NCI-H345 treated with DMSO at 0.1 percent for 48 hours (cell line): ENCODE data around the gene FOXF2.

ENCODE experiments used
- DNase-seq: peaks from one replicate; lab custom pipeline; 2025; ENCODE audit not compliant: unreplicated experiment; lab: John Stamatoyannopoulos, UW

FOXF2 gene

DNA sequence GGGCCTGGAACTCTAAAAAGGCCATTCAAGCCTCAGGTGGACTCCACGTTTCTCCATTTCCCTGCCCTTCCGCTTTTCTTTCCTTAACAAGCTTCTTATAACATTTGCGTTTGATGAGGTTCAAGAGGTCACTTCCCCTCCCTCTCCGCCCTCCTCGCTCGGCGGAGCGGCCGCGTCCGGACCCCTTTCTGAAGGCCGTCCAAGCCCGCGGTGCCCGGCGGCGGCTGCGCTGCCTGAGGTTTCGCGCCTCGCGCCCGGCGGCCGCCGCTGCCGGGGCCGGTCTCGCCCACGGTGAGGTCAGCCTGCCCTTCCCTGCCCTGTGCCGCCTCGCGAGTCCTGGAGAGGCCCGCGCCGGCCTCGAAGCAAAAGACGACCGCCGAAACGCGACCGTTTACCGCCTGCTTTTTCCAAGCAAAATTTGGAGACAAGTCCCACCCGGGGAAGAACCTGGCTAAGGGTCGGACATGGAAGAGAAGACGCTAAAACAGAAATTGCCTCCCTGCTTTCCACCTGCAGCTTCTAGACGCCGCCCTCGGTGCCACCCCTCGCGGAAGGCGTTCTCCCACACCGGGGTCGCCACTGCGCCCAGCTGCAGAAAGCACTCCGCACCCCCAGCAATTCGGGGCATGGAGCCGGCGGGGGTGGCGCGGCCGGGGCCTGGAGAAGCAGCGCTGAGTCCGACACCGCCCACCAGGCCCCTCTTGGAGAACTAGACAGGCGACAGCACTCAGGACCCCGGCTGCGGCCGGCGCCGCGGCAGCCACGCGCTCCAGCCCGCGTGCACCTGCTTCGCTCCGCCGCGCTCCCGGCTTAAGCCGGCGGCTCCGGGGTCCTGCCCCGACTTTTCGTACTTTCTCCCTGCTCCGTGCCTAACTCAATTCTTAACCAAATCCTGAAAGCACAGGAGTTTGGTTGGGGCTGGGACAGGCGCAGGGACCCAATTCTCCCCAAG lies 11.0 kb upstream of the FOXF2 start:
- DNase-seq: no peak

DNA sequence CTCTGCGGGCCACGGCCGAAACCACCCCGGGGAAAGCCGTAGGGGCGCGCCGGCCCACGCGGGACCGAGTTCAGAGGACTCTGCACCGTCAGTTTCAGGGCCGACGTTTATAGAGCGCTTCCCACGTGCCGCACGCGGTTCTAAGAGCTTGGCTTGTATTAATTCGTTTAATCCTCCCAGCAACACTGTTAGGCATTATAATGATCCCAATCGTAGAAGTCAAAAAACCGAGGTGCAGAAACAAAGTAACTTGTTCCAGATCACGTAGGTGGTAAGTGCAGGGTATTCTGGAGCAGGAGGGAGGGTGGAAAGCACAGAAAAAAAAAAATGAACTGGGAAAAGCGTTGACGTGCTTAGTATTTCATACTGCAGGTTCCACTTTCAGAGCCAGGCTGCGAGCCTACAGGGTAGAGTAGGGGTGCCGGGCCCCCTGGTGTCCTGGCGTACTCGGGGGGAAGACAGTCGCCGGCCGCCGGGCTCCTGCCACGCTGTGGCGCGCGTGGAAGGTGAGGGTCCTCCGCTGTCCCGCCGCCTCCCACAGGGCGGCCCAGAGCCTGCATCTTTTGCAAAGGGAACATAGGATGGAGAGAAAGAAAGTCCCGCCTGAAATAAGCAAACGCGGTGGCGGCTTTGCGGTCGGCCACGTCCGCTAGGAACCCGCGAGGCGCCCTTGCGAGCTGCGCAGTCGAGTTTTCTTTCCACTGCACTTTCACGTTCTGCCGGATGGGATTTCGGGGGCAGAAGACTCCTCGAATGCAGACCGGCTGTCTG lies 10.2 kb upstream of the FOXF2 start:
- DNase-seq: no peak

DNA sequence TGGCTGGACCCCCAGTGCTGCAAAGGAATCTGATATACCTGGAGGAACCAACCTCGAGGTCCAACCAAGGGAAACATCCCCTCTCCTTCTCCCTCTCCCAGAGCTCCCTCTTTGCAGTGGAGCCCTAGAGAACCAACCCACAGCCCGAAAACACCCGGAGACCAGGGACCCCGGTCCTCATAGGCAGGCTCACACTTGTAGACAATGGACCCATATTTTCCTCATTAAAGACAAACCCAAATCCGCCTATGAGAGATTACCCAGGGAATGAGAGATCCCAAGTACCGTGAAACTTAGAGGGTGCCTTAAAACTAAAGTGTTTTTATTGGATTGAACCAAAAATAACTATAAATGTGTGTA lies 9.6 kb upstream of the FOXF2 start:
- DNase-seq: no peak

DNA sequence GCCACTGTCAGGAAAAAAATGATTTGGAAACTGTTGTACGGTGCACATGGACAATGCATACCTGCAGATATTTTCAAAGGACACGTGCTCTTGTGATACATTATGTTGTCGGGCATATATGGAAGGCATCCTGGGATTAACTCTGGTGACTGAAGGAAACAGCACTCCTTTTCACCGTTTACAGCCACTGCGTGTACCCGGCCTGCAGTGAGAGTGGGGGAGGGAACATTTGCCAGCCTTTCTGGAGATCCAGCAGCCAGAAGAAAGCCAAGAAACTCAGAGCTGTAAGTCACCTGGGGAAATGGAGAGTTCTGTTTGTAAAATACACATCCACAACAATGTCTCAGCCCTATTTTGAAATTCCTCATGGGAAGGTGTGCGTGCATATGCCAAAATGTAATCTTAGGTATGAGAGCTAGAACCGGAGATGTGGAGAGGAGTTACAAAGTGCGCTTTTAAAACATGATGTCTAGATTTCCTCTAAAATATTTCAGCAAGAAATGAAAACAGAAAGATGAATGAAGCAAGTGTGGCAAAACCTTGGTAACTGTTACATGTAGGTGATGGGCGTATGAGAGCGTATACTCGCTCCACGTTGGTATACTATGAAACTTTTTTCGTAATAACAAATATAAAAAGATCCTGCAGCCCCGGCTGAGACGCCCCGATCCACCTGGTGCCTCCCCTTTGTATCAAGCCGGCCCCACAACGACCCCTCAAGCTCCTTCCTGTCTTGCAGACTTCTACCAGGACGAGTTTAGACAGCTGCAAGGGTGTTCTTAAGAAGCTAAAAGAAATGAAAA lies 8.6 kb upstream of the FOXF2 start:
- DNase-seq: no peak

DNA sequence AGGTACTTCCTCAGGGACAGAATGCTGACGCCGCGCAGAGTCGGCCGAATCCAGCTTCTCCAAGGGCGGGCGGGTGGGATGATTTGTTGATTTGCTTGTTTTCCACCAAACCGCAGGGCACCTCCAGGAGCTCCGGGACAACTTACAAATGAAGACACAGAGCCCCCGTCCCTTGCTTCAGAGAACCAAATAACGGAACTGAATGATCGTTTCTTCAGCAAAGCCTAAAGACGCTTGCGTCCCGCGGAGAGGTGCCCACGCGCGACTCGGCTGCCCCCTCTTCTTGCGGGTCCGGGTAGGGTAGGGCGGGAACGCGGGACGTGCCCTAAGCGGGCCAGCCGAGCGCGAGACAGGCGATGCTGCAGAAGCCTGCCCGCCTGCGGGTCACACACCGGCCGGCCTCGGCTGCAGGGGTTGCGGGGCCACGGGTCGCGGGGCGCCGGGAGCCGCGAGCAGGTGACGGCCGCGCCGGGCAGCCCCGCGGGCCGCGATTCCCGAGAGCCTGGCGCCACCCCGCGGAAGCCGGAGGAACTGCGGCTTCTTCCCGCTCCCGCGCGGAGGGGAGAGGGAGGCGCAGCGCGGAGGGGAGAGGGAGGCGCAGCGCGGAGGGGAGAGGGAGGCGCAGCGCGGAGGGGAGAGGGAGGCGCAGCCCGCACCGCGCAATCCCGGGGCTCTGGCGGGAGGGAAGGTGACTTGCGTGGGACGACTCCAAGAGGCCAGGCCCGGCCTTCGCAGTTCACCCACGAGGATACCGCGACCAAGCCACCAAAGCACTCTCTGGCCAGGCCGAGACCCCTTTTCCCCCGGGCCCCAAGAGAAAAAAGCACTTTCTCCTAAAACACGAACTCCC lies 7.7 kb upstream of the FOXF2 start:
- DNase-seq: no peak

GRCh38 chr6:1382331-1382882 lies 7.0 kb upstream of the FOXF2 start:
- DNase-seq: no peak

DNA sequence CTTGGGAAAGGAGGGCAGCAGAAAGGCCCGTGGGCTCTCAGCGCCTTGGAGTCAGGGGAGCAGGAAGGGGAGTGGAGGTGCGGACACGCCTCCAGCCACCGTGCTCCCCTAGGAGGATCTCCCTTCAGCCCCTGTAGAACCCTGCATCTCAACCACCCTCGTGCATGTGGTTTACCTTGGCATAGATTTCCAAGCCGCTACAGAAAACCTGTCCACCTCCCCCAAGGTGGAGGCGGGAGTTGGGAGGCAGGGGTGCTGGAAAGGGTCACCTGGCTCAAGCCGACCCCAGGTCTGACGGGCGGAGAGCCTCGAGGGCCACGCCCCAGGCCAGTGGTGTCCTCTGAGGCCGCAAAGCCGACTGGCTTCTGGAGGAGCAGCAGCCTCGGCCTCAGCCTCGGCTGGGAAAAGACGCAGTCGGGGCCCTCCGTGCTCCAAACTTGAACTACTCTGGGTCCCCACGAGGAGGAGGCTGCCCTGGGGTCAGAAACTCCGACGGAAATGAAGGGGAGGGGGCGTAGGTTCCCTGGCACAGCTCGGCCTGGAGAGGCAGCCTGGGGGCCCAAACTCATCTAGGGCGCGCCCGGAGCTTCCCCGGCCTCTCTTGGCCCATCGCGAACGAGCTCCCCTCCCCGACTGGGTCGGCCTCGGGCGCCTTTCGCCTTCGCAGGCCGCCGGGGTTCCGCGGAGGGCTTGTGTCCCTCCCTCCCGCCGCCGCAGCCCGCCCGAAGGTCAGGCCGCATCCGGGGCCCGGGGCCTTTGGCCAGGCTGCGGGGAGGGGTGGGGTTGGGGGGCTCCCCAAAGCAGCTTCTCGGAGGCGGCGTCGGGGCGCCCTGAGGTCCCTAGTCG lies 6.3 kb upstream of the FOXF2 start:
- no peak for DNase-seq

DNA sequence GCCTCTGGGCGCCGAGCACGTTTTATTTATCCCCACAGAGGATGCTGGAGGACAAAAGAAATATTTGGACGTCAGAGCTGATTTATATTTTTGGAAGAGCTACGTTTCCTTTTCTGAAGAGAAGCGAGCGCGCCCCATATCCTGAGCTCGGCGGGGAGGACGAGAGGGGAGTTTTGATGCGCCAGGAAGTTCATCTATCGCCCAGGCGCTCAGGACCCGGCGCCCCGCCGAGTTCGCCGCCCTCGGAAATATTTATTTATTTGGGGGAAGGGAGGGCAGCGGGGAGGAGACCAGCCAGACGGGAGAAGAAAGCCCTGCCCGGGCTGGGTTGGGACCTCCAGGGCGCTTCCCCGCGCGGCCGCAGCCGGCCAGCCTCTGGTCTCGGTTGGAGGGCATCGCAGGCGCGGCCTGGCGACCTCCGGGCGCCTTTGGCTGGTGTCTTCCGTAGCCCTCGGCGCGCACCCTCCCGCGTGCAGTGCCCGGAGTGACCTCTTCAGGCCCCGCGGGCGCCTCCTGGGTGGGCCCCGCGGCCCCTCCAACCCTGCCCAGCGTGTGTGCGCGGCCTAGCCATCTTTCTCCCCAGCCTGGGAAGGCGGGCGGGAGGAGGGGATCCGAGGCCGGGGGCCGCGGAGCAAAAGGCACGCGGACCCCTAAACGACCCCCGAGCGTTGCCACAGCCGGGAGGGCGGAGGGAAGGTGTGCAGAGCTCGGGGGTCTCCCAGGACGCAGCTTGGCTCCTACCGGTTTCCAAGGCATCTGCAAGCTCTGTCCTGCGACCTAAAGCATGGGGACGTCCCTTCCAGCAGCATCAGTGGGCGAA lies 5.4 kb upstream of the FOXF2 start:
- DNase-seq: no peak

DNA sequence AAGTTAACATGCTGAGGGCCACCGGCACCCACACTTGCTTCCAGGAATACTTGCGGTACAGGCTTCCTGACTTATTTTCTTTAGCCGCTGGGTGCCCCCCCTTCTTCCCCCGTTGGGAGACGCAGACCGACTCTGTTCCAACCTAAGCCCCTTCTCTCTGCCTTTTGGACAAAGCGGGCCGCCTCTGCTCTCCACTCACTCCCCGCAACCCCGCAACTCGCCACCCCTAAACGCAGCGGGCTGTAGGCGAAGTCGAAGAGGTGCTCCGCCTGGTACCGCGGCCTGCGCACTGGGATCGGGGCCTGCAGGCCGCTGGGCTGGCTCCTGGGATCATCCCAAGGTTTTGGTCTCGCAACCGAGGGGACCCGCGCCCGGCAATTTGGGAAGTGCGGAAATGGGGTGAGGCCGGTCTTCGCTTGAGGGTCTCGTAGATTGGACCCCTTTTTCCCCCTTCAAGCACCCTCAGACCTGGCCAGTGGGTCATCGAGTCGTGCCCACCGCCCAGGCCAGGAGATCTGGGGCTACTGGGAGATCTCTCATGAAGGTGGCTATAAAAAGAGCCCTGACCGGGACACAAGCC lies 4.7 kb upstream of the FOXF2 start:
- DNase-seq: no peak

DNA sequence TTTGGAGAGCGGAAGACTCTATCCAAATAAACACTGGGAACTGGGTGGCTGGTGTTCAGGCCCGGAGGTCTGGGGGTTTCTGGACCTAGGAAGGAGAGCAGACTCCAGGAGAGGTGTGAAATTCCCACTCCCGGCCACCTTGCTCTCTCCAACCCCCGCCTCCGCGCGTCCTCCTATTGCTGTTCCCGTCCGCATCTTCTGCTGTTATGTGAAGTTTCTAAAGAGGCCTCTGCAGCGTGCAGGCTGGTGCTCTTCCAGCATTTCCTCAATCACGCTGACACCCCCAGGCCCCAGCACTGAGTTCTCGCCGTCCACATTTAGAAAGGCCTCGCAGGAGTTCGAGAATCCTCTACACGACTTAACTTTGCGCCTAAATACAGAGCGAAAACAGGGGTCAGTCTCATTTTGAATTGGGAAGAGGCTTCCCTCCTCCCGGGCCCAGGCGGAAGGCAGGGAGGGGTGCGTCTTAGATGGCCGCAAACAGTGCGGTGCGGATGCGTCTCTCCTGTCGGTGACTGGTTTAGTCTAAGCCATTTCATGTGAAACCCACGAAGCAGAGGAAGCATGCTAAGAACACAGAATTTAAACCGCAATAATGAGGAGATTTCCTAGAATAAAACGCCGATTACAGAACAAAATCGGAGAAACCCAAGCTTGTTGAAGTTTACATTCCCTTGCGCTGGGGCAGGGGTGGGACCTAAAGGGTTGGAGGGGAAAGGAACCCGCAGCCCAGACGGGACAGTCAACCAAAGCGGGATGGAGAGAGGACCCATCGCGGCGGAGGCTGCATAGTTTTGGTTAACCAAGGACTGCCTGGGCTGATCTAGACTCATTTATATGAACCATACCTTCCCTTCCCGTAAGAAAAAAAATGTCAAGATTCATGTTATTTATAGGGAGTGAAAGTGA lies 4.0 kb upstream of the FOXF2 start:
- DNase-seq: no peak

GRCh38 chr6:1386038-1386709 lies 3.2 kb upstream of the FOXF2 start:
- DNase-seq: no peak

DNA sequence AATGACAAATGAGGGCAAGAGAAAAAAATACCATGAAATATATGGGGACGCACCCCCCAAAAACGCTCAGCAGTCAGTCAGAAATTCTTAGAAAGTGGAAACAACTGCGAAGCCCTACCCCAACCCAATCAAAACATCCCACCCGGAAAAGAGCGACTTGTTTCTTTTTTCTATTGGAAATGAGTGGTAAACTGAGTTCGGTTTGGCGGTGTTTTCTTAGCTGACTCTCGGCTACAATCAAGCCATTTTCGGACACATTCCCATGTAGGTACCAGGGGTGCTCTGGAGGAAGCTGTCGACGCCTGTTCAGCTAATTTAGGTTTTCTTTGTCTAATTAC lies 1.9 kb upstream of the FOXF2 start:
- no peak for DNase-seq

DNA sequence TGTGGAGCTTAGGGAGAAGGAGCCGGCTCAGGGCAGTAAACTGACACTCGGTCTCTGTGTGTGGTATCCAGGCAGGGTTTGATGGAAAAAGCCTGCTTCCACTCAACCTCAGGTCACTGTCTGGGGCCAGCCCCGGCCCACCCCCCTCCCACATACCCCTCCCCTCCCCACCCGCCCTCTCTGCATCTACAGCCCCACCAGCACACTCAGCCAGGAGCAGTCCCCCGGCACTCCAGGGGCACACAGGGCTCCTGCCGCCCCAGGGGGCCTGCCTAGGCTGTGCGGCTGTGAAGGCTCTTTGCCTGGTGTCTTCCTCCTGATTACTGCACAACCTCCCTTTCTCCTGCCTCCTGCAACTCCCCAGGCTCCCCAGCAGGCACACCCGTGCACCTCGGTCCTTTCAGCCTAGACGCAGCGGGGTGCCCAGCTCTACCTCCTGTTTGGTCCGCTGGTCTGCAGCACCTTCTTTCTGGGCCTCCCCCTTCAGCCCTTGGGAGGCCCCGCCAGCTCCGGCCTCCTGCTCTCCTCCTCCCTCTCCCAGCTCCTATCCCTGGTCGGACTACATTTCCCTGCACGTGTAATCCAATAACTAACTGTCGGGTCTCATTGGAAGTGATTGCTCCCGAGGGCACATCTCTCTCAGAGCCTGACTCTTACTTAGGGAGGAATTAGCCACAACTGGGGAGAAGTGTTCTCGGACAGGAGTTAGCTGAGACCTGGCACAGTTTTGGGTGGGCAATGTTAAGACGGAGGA lies 1.3 kb upstream of the FOXF2 start:
- DNase-seq: no peak

DNA sequence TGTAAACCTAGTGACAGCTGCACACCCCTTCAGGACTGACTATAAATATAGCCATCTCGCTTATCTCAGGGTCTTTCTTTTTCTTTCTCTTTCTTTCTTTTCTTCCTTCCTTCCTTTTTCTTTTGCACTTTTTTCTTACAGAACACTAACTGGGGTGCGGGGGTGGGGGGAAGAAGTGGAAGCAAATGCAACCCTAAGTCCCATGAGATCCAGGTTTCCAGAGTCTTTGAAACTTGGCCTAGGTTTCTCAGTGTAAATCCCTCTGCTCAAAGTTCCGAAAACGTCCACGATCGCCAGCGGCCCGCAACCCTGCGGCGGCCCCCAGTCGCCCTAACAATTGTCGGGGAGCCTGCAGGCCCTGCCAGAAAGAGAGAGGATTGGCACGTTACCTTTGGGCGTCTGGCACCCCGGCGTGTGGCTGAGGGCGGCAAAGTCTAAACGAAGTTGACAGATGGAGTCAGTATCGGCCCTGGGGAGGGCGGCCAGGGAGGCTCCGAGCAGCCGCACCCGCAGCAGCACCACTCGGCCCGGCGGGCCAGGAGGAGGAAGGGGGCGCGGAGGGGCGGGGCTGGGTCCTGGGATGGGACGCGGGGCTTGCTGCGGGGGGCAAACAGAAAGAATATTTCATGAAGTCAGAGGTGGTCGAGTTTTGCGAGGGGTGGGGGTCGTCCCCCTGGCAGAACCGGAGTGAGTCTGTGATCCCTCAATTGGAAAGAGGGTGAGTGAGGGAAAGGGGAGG lies 577 bp upstream of the FOXF2 start:
- no peak for DNase-seq
